ENCODE results near the gene BACE1.

BACE1 gene

GRCh38 chr11:117238221-117238620, 77.8 kb downstream of the BACE1 start:
- TF ChIP-seq POLR2A (IDR thresholded peaks at IDR 0.05; ENCODE audit: low read depth, low read length) = no peak
- FAIRE-seq = no peak
- no peak for DNase-seq (ENCODE audit: insufficient read length, low spot score)
